GM12878 (cell line): ENCODE results near the gene GZF1. TPM values are rescaled to one million over a fixed set of nuclear protein-coding genes. Genes with fewer than 3 reads are reported as not detected.

ENCODE experiments used
- BMI1 ChIP-seq: fragments of 450-650 bp; IDR thresholded peaks from 2 replicates; pipeline ENCODE4 v1.6.1; 2016; ENCODE audit warnings: mild to moderate bottlenecking, moderate library complexity, borderline replicate concordance
- CBFB ChIP-seq: IDR thresholded peaks from 2 replicates; pipeline ENCODE4 v1.6.1; 2016; ENCODE audit warnings: antibody characterized with exemption, low read depth
- E2F8 ChIP-seq: fragments of 450-650 bp; IDR thresholded peaks from 2 replicates; pipeline ENCODE4 v1.6.1; 2018; ENCODE audit warnings: mild to moderate bottlenecking, low read depth, moderate library complexity; ENCODE audit not compliant: partially characterized antibody
- GATAD2B ChIP-seq: fragments of 450-650 bp; conservative IDR thresholded peaks from 2 replicates; pipeline ENCODE4 v1.6.1; 2017; ENCODE audit warnings: low read depth, mild to moderate bottlenecking, moderate library complexity
- MAX ChIP-seq: IDR thresholded peaks from 2 replicates; pipeline ENCODE4 v1.6.1; 2012; ENCODE audit warnings: low read depth, low read length, improper control_type of control experiment
- MXI1 ChIP-seq: fragments of 150-350 bp; IDR thresholded peaks from 2 replicates; pipeline ENCODE4 v1.6.1; 2011; ENCODE audit warnings: low read depth, mild to moderate bottlenecking, inconsistent platforms, low read length, improper control_type of control experiment
- NFYB ChIP-seq: IDR thresholded peaks from 2 replicates; pipeline ENCODE4 v1.6.1; 2011; ENCODE audit warnings: low read depth, mild to moderate bottlenecking, low read length, improper control_type of control experiment, moderate library complexity; ENCODE audit not compliant: insufficient read depth
- NR2F1 ChIP-seq: fragments of 450-650 bp; conservative IDR thresholded peaks from 2 replicates; pipeline ENCODE4 v1.6.1; 2017; ENCODE audit warnings: mild to moderate bottlenecking
- NRF1 ChIP-seq: conservative IDR thresholded peaks from 2 replicates; pipeline ENCODE4 v1.6.1; 2011; ENCODE audit warnings: mild to moderate bottlenecking, low read depth, low read length, improper control_type of control experiment
- POLR2AphosphoS5 ChIP-seq: IDR thresholded peaks from 2 replicates; pipeline ENCODE4 v1.6.1; 2011; ENCODE audit warnings: mild to moderate bottlenecking, low read length, inconsistent platforms
- SIN3A ChIP-seq: IDR thresholded peaks from 2 replicates; pipeline ENCODE4 v1.6.1; 2012; ENCODE audit warnings: low read depth, low read length, improper control_type of control experiment
- SMARCA5 ChIP-seq: fragments of 450-650 bp; IDR thresholded peaks from 2 replicates; pipeline ENCODE4 v1.6.1; 2017; ENCODE audit warnings: mild to moderate bottlenecking
- YY1 ChIP-seq: IDR thresholded peaks from 2 replicates; pipeline ENCODE4 v1.6.1; 2011; ENCODE audit warnings: low read depth, mild to moderate bottlenecking, low read length
- polyA plus RNA-seq, 11 experiments: library from polyadenylated mRNA; depleted of rRNA in 4 of 11; unstranded in 6 of 11; stranded (reverse) in 5 of 11; fragments of >200 nt; fragmentation: Nextera tagmentation in 4 of 11; fragmentation: Illumina TruSeq in 1 of 11; extraction: Ambion mirVana in 4 of 11; extraction: Trizol in 1 of 11; gene quantifications; 1 replicate in 1 of 11; 2 replicates in 10 of 11; pipeline versions ENCODE4 v1.2.1 to v1.2.3, GENCODE V29; 2011 to 2016; ENCODE audit warnings: inconsistent platforms in 2 of 11, missing spikeins in 2 of 11, low read depth in 1 of 11
- total RNA-seq, 4 experiments: library from RNA; depleted of rRNA in 3 of 4; stranded (reverse); fragments of >200 nt in 3 of 4; fragmentation: Illumina TruSeq in 1 of 4; extraction: Trizol in 1 of 4; gene quantifications; 2 replicates each; pipeline versions ENCODE4 v1.2.1 to v1.2.3, GENCODE V29; 2013 to 2021
- TF ChIP-seq, protein P1 (sequence below): fragments of 450-650 bp; IDR thresholded peaks from 2 replicates; pipeline ENCODE4 v1.6.1; 2016; ENCODE audit warnings: mild to moderate bottlenecking, moderate library complexity, borderline replicate concordance
- TF ChIP-seq, protein P2 (sequence below), 3 experiments: IDR thresholded peaks in 2 of 3; conservative IDR thresholded peaks in 1 of 3; 2 replicates each; pipeline ENCODE4 v1.5.1; 2011; ENCODE audit warnings: low read depth in 3 of 3, low read length in 3 of 3, mild to moderate bottlenecking in 3 of 3, control low read depth in 2 of 3, moderate library complexity in 2 of 3, inconsistent platforms in 1 of 3, mixed read lengths in 1 of 3; ENCODE audit not compliant: control insufficient read depth in 2 of 3, insufficient read depth in 1 of 3; ENCODE audit errors: extremely low read depth in 1 of 3

GZF1 gene
- total and polyA plus RNA-seq, 10 of the 15 experiments (the other 5 are each of a cell fraction or from before 2014, with no cell fraction given) = 2.2 to 19.5 (median 9.7) TPM

- TF ChIP-seq GATAD2B (peak; percentile 82), SIN3A (peak; percentile 56; the same call in 1 of the 2 replicates), SMARCA5 (peak; percentile 36; the same call in 1 of the 2 replicates), MXI1 (peak; percentile 60; the same call in 1 of the 2 replicates), MAX (peak; percentile 46), YY1 (peak; percentile 10; the same call in 1 of the 2 replicates), NFYB (peak; percentile 42; the same call in 1 of the 2 replicates), BMI1 (no peak), CBFB (peak; percentile 2; the same call in 1 of the 2 replicates), NR2F1 (peak; percentile 71), NRF1 (no peak), POLR2AphosphoS5 (peak; percentile 71), E2F8 (no peak)
- TF ChIP-seq, protein P1, sequence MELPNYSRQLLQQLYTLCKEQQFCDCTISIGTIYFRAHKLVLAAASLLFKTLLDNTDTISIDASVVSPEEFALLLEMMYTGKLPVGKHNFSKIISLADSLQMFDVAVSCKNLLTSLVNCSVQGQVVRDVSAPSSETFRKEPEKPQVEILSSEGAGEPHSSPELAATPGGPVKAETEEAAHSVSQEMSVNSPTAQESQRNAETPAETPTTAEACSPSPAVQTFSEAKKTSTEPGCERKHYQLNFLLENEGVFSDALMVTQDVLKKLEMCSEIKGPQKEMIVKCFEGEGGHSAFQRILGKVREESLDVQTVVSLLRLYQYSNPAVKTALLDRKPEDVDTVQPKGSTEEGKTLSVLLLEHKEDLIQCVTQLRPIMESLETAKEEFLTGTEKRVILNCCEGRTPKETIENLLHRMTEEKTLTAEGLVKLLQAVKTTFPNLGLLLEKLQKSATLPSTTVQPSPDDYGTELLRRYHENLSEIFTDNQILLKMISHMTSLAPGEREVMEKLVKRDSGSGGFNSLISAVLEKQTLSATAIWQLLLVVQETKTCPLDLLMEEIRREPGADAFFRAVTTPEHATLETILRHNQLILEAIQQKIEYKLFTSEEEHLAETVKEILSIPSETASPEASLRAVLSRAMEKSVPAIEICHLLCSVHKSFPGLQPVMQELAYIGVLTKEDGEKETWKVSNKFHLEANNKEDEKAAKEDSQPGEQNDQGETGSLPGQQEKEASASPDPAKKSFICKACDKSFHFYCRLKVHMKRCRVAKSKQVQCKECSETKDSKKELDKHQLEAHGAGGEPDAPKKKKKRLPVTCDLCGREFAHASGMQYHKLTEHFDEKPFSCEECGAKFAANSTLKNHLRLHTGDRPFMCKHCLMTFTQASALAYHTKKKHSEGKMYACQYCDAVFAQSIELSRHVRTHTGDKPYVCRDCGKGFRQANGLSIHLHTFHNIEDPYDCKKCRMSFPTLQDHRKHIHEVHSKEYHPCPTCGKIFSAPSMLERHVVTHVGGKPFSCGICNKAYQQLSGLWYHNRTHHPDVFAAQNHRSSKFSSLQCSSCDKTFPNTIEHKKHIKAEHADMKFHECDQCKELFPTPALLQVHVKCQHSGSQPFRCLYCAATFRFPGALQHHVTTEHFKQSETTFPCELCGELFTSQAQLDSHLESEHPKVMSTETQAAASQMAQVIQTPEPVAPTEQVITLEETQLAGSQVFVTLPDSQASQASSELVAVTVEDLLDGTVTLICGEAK = no peak
- TF ChIP-seq, protein P2, sequence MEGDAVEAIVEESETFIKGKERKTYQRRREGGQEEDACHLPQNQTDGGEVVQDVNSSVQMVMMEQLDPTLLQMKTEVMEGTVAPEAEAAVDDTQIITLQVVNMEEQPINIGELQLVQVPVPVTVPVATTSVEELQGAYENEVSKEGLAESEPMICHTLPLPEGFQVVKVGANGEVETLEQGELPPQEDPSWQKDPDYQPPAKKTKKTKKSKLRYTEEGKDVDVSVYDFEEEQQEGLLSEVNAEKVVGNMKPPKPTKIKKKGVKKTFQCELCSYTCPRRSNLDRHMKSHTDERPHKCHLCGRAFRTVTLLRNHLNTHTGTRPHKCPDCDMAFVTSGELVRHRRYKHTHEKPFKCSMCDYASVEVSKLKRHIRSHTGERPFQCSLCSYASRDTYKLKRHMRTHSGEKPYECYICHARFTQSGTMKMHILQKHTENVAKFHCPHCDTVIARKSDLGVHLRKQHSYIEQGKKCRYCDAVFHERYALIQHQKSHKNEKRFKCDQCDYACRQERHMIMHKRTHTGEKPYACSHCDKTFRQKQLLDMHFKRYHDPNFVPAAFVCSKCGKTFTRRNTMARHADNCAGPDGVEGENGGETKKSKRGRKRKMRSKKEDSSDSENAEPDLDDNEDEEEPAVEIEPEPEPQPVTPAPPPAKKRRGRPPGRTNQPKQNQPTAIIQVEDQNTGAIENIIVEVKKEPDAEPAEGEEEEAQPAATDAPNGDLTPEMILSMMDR (IDR thresholded peaks at IDR 0.05 in 2 of 3, conservative IDR thresholded peaks at IDR 0.05 in 1 of 3; ENCODE audit: control insufficient read depth in 2 of 3, extremely low read depth in 1 of 3, insufficient read depth in 1 of 3, low read depth in 3 of 3, low read length in 3 of 3) = no peak
These were observed 10.8 kb upstream of the GZF1 start (continued) for GRCh38 chr20:23350904-23351838.
